Forelimb muscle (tissue), 1 donor: ENCODE measurements around the gene ADAMTS1. TPM values are rescaled to one million over a fixed set of nuclear protein-coding genes. Genes with fewer than 3 reads are reported as not detected.

Experiments used
- DNase-seq: peaks from one replicate; pipeline ENCODE4 v3.0.0-alpha.2; 2013; ENCODE audit warnings: low read depth
- polyA plus RNA-seq: library from polyadenylated mRNA; unstranded; fragments of 120-200 nt; gene quantifications from one replicate; pipeline ENCODE4 v1.2.1, GENCODE V29; 2013; ENCODE audit not compliant: insufficient read length

ADAMTS1 gene
- polyA plus RNA-seq, 1 donor, result 16.8 TPM

DNA sequence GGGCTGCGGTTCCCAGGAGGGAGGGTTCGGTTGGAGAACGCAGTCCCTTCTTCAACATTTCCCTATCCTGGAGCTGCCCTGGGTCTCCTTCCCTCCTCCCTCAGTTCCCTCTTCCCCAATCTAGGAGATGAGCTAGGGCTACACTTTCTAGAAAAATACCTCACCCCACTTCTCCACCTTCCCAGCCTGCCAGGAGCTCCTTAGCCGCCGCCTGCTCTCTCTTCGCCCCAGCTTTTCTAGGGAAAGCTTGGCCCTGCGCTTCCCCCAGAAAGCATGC, 488 bp upstream of the ADAMTS1 start:
- DNase-seq, result no peak

DNA sequence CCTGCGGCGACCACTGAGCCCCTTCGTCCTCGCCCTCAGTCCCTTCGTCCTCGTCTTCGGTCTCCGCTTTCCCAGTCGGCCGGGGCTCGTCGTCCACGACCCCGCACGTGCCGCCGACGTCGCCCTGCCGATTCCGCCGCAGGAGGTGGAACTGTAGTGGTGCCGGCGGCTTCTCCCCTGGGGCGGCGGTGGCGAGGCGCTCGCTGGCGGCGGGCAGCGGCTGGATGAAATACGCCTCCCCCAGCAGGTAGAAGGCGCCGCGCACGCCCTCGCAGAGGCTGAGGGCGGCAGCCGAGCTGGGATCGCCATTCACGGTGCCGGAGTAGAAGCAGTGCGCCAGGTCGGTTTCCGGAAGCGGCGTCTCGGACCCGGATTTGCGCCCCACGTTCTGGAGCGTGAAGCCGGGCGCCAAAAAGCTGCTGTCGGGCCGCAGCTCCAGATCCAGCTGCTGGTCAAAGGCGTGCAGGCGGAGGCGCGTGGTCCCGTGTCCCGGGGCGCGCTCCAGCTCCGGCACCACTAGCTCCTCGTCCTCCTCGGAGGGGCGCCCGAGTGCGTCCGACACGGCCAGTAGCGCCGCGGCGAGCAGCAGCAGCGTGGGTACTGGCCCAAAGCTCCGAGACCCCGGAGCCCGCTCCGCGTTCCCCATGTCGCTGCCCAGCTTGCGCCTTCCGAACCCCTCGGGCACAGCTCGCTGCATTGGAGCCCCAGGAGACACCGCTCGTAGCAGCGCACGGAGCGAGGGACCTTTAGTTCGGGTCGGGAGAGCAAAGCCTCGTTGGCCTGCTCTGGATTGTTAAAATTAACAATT, 747 bp downstream of the ADAMTS1 start:
- no peak for DNase-seq

DNA sequence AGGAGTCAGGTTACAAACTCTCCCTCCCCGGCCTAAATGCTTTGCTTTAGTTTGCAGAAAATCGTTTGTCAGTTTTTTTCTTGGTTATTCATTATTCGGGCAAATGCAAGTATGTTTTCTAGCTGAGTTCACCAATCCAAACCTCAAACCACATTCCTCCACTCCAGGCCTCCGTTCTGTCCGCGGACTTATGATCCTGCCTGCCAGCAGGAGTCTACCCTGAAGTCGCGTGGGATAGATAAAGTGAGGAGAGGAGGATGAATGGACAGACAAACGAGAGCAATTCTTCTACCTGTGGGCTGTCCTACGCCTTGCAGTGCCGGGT, 1.3 kb downstream of the ADAMTS1 start:
- no peak for DNase-seq

DNA sequence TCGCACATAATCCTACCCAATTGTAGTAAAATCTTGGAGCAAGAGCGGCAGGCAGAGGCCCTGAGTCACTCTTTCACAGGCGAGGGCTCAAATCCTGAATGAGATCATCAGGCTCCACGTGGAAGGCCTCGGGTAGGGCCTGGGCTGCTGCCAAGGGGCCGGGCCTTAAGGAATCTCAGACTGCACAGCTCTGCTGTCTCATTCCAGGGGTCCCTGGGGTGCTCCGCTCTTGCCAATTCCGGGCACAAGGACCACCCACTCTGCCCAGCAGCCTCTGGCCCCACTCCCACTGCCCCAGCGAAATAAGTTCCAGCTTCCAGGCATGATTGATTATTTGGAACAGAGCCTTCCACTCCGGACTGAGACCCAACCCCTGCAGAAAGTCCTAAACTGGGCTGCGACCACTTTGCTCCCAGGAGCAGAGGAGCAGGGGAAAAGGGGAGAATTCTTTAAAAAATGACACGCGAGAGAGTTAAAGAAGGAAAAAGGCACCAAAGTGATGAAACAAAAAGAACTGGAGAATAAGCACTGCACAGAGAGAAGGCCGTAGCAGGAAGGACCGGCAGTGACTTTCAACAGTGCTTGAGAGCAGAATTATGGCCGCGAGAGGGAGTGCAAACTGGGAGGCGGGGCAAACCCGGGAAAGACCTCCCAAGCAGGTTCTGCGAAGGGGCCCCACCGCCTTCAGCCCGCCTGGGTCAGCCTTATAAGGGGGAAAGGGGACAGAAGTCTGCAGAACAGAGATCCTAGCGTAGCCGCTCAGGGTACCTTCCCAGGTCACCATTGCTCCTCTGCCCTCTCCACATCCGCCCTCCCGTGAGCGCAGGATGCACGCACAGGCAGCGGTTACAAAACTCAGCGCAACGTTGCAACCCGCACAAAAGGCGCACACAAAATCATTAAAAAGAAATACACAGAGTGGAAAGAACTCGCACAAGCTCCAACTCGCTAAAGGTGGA, 2.0 kb downstream of the ADAMTS1 start:
- peak; percentile 87 for DNase-seq

DNA sequence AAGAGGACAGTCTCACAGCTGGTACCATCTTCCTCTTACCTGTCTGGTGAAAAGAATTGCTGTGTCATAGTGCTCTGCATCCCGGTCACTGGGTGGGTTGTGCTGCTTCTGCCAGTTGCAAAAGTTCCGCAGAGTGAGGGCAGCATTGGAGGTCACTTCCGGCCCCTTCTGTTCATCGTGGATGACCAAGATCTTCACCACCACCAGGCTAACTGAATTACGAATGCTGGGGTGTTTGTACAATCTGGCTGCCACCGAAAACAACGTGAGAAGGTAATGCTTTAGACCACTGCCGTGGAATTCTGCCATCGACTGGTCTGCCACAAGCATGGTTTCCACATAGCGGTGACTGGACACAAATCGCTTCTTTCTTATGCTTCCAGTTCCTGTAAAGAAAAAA, 2.9 kb downstream of the ADAMTS1 start:
- DNase-seq, result no peak

DNA sequence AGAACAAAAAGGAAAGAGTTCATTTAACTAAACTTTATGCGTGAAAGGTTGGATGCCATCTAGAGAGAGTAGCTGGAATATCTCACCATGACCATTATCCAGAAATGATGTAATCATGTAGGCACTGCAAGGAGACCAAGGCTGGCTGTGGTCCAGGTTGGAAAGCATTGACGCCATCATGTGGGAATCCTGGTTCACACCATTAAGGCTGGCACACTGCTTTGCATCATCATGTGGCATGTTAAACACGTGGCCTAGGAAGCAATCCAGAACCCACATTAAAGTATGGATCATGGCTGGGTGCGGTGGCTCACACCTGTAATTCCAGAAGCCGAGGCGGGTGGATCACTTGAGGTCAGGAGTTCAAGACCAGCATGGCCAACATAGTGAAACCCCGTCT, 4.3 kb downstream of the ADAMTS1 start:
- no peak for DNase-seq

DNA sequence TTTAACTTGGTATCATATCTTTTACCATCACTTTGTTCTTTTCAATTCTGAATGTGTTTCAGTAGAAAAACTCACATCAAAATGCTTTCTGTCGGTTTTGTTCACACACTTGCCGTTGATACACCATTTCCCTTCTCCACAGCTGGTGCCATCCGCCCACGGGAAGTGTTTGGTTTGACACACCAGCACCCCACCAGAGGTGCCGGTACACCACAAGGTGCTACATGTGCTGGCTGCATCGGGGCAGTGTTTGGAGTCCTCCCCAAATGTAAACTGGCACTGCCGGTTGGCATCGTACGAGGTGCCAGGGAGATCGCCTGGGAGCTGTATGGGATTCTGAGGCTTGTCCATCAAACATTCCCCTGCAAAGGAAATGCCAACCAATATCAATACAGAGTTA, 5.0 kb downstream of the ADAMTS1 start:
- no peak for DNase-seq

DNA sequence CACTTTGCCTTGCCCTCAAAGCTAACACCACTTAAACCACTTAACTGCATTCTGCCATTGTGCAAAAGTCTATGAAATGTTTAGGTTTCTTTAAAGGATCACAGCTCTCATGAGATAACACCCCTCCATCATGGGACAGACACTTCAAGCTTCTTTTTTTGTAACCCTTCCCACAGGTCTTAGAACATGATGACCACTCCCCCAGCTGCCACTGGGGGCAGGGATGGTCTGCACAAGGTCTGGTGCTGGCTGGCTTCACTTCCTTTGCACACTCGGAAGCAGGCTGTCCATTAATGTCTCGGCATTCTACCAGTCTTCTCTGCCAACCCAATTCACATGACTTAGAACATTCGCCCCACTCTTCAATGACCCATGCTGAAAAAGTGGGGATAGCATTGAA, 7.7 kb downstream of the ADAMTS1 start:
- DNase-seq, result no peak

DNA sequence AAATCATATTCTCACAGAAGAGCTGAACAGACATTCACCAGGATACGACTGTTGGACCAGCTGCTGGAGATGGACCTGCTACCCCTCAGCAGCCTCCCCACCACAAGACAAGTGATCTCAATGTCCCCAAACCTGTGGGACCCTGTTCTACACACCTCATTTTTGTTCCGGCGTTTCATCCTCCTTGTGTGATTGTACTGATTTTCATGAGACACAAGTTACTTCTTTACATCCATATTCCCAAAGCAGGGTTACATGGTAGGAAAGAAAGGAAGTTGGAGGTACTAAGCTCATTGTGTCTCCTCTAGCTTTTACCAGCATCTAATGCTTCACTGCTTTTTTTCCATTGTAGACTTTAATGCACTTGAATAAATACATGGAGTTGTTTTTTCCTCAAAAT, 8.7 kb downstream of the ADAMTS1 start:
- no peak for DNase-seq

DNA sequence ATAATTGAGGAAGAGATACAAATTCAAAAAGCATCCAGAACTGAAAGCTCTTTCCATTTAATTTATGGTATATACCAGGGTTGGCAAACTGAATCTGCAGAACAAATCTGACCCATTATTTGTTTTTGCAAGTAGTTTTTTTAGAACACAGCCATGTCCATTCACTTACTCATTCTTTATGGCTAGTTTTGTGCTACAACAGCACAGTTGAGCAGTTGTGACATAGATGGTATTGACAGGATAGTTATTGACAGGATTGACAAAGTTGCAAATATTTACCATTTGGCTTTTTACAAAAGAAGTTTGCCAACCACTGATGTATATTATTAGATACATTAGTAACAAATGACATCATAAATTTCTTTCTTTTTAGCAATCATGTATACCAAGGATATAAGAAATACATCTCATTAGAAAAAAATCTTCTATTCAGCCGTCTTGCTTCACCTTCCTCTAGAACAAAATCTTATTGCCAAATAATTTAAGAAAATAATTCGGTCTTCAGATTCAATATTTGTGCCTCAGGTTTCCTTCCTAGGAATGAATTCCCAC, 9.4 kb downstream of the ADAMTS1 start:
- DNase-seq, result no peak

DNA sequence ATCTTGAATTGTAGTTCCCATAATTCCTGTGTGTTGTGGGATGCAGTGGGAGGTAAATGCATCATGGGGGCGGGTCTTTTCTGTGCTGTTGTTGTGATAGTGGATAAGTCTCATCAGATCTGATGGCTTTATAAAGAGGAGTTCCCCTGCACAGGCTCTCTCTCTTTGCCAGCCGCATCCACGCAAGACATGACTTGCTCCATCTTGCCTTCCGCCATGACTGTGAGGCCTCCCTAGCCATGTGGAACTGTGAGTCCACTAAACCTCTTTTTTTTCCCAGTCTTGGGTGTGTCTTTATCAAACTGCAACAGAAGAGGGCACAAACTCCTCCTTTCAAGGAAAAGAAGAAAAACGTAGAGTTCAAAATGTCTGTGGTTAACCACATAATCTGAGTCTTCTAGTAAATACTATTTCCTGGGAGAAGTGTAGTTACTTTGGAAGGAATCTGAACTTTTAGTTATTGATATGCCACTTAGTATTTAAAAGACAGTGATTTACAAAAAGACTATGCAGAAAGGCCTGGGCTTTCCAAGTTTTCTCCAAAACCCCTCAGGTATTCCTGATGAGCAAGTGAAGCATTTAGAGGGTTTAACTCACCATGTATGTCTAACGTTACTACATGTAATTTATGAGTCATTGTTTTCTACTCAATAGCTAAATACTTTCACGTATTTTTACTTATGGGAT, 10.0 kb downstream of the ADAMTS1 start:
- no peak for DNase-seq

DNA sequence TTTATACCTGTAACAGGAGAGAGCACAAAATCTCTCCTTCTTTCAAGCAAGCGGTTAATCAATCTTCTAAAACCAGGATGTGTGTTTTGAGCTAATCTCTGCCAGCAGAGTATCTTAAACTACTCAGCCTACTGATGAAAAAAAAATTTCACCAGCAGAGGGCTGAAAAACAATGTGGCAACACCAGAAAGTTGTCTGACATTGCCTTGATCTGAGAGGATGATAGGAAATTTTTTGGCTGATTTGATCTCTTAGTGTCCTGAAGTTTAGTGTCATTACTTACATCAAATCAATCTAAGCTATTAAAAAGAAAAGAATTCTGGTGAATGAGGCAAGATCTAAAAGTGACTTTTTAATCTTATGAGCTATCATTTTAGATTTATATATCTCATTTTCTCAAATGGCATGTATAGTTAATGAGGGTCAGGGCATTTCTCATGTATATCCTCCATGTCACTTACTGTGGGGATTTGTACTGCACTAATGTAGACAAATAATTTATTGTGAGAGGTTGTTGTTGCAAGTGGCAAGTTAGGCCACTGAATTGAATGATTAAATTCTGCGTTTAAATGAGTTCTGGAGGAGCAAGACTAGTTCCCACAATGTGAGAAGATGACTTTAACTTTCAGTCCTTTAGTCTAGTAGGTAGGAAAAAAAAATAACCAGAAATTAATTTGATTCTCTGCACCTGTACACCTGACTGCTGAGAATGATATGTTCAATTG, 10.9 kb downstream of the ADAMTS1 start:
- no peak for DNase-seq

DNA sequence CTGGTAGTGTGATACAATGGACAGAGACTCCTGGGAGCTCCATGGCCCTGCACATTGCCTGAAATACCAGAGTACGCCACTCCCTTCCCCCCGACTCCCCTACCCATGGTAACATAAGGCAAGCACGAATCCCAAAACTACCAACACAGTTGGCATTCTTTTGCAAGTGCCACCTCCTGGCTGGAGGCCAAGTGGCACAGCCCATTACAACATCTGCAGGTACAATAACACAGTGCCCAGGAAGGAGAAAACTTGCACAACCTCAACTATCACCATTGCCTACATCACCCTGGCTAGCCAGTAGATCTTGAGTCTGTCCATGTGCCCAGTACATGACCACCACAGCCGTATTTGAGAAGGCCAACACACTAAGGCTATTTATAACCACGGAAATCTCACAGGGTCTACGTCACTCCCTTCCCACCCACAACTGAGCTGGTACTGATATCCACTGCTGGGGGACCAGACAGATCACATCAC, 11.7 kb downstream of the ADAMTS1 start:
- DNase-seq, result no peak

DNA sequence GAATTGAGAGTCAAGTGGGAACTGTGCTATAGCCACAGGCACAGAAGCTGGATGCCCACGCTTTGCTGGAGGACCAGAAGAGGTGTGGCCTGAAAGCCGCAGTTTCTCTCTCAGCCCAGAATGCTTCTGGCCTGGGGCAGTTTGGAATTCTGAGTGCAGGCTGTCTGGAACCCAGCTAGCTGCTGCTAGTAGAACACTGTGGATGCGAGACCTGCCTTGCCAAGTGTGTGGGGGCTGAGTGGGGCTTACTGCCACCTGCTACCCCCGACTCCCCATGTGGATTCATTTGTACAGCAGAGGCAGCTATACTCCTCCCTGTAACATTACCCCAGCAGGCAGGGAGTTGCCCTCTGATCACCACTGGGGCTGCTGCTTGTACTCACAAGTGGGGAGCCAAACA, 12.2 kb downstream of the ADAMTS1 start:
- no peak for DNase-seq

DNA sequence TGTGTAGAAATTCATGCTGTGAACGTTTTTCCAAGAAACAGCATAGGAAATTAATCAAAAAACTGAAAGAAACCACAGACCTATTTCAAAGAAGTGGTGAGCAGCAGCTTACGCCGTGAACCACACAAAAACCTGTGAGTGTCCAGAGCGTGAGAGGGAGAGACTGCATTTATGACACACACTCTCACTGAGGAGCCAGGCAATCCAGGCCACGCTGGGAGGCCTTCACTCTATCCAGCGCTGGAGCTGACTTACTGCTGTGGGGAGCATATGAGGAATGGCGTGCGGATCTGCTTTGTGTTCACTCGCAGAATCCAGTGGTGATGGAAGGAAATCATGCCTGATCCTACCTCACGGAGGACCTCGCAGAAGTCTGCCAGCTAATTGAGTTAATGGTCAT, 12.7 kb downstream of the ADAMTS1 start:
- DNase-seq, result no peak

DNA sequence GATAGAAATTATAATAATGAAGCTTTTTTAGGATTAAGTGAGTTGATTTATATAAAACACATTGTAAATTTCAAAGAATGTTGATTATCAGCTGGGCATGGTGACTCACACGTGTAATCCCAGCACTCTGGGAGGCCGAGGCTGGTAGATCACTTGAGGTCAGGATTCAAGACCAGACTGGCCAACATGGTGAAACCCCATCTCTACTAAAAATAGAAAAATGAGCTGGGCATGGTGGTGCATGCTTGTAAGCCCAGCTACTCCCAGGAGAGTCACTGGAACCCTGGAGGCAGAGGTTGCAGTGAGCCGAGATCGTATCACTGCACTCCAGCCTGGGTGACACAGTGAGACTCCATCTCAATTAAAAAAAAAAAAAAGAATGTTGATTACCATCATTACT, 18.4 kb downstream of the ADAMTS1 start:
- DNase-seq, result no peak

DNA sequence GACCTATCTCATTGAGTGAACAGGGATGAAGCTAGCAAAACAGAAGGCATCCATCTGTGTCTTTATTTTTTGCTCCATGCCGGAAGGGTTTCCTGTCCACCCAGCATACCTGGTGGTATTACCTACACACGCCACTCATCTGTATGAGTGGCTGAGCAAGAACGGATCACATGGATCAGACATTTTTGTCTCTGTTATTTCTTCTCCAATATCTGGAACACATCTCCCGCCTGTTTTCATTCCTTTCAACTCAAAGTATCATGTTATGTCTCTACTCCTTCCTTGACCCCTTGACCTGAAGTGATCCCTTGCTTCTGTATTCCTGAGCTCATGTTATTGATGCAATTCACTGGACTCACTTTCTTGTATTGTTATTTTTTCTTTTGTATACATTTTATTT, 24.7 kb downstream of the ADAMTS1 start:
- DNase-seq, result no peak

DNA sequence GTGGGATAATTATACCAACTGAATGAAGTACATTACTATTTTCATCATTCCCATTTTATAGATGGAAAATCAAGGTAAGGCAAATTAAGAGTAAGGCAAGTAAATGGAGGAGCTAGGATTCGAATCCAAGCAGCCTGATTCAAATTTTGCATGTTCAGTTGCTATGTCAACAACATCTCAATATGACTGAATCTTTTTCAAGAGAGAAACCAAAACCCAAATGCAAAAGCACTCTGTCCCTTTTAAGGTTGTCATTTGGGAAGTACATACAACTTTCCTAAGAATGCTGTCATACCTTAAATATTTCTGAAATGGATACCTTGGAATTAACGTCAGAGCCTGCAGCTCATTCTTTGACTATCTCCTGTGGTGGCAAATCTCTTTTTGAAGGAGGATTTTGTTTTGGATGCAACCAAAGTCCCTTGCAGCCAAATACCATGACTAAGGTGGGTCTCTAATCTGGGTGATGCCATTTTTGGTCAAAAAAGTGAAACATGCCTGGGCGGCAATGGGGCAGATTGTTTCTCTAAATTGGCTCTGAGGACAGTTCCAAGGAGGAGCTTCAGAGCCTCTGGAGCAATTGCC, 25.4 kb downstream of the ADAMTS1 start:
- no peak for DNase-seq

DNA sequence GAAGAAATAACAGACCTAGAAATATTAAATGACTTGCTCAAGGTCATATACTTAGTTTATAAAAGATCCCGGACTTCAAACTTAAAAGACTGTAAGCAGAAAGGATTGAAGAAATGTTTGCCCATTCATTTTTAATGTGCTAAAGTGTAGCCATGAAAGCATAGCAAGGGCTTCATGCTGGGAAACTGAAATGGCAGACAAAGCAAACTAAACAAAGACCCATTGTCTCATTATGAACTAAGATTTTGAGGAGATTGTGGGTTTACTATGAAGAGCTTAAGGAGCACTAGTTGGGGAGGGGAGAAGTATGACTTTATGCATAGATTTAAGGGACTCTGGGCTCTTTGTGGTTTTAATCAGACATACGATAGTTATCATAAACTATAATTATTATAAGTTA, 26.3 kb downstream of the ADAMTS1 start:
- no peak for DNase-seq

DNA sequence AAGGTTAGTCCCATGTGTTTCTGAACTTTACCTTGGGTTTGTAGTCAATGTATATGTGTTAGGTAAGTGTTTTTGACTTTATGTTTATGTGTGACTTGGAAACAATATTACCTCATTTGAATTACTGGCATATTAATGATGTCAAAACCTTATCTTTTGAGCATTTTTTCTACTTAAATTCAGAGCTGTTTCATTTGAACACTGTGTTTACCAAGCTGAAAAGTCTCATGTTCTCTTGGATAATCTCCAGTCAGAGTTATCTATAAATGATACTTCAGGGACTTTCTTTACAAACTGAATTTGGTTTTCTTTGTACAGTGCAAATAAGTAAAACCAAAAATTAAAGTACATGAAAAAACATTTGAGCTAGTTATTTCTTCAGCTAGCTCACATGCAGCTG, 30.0 kb downstream of the ADAMTS1 start:
- DNase-seq, result no peak

DNA sequence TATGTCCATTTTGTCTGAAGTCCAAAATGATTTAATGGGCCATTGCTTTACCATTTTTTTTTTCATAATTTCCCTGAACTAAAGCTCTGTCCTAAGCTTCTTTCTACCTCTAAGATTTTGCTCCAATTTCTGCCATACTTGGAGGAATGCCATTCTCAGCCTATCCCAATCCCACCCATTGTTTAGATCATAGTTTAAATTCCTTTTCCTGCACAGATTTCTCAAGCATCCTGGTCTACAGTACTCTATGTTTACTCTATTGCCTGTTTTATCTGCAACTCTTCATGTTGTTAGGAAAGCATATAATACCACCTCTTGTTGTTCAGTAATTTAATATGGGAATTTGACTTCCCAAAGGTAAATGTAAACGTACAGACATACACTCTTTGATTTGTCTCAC, 30.8 kb downstream of the ADAMTS1 start:
- DNase-seq, result no peak
